Esophagus (tissue), 2 donors: ENCODE results near the gene LBR. TPM values are rescaled to one million over a fixed set of nuclear protein-coding genes. Genes with fewer than 3 reads are reported as not detected.
A peak's percentile ranks its signal among the peaks of the same experiment; 100 is the strongest.

ENCODE experiments used
- H3K27ac ChIP-seq, 2 donors: one replicate each; pipeline ENCODE4 v1.5.1; 2013; ENCODE audit warnings: low read depth in 2 of 2, mild to moderate bottlenecking in 2 of 2, inconsistent platforms in 1 of 2, low read length in 1 of 2, moderate library complexity in 1 of 2
- H3K27me3 ChIP-seq, 2 donors: one replicate each; pipeline ENCODE4 v1.6.1; 2013; ENCODE audit warnings: low read length in 2 of 2, control low read depth in 1 of 2, mild to moderate bottlenecking in 1 of 2; ENCODE audit not compliant: insufficient read depth in 2 of 2, control insufficient read depth in 1 of 2
- H3K36me3 ChIP-seq, 2 donors: one replicate each; pipeline ENCODE4 v1.6.1; 2013; ENCODE audit warnings: low read length in 1 of 2; ENCODE audit not compliant: control insufficient read depth in 2 of 2, insufficient read depth in 2 of 2
- H3K4me1 ChIP-seq, 2 donors: one replicate each; pipeline ENCODE4 v1.6.1; 2013; ENCODE audit warnings: low read length in 1 of 2; ENCODE audit not compliant: control insufficient read depth in 2 of 2, insufficient read depth in 2 of 2
- H3K4me3 ChIP-seq, 2 donors: one replicate each; pipeline ENCODE4 v1.5.1; 2013; ENCODE audit warnings: low read length in 2 of 2, mild to moderate bottlenecking in 2 of 2, low read depth in 1 of 2, moderate library complexity in 1 of 2
- H3K9me3 ChIP-seq, 2 donors: one replicate each; pipeline ENCODE4 v1.6.1; 2013; ENCODE audit warnings: mild to moderate bottlenecking in 2 of 2, low read depth in 1 of 2, low read length in 1 of 2, moderate library complexity in 1 of 2; ENCODE audit not compliant: control insufficient read depth in 2 of 2, insufficient read depth in 1 of 2
- WGBS, 2 donors: extraction: QIAGEN DNeasy Blood & Tissue Kit; methylation state at CpG; one replicate each; pipeline ENCODE4 v1.1.7; 2013; 5-methylcytosine and 5-hydroxymethylcytosine counted together
- polyA plus RNA-seq, 2 donors: library from polyadenylated mRNA; stranded (reverse); fragments of 200-250 nt; gene quantifications; one replicate each; pipeline ENCODE4 v1.2.3, GENCODE V29; 2013
- donor health status: healthy with polysubstance abuse.
- donor health status: Bipolar disorder and iron deficiency.

Gene LBR
- polyA plus RNA-seq, 2 donors: 18.0 to 21.0 TPM

DNA sequence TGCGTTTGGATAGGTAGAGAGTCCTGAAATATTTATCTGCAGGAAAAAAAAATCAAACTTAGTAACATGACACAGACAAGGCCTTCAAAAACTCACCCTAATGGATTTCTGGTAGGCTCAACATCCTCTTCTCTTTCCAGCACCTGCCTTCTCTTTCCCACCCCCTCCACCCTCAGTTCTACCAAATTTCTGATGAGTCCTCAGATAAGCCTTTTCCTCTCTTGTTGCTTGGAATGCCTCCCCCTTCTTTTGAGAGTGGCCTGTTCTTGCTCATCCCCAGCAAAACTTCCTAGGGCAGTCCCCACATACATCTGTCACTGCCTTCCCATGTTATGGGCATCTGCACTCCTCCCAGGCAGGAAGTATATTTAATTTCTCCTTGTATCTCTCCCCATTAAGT lies 7.6 kb upstream of the LBR start:
- no peak overlapping the region for H3K4me3 ChIP-seq
- no peak overlapping the region for H3K27ac ChIP-seq
- whole genome bisulfite sequencing, 2 donors: 92 to 96% methylated on average over 1 of the region's 1 CpG
- no peaks in the 10 kb centered on the region for H3K27me3 ChIP-seq
- no peaks in the 10 kb centered on the region for H3K36me3 ChIP-seq
- H3K4me1 ChIP-seq: no peaks in the 10 kb centered on the region
- no peaks in the 10 kb centered on the region for H3K9me3 ChIP-seq

DNA sequence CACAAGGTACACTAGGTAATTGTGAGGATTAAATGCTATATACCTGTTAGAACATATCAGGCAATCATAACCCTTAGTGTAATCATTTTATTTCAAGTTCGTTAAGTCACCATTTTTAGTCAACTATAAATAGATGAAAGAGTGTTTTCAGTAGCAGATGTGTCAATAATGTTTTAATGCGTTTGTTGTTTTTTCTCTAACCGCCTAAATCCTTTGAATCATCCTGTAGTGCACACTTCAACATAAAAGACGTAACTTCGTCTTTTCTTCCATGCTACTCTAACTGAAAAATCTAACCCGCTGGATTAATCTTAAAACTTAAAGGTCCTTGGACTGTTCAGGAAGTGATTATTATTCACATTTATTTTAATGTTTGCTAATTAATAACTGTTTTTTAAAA lies 7.2 kb upstream of the LBR start:
- Histone ChIP-seq H3K4me3 (no peak overlapping the region), H3K36me3 (no peaks in the 10 kb centered on the region), H3K9me3 (no peaks in the 10 kb centered on the region), H3K4me1 (no peaks in the 10 kb centered on the region), H3K27ac (no peak overlapping the region), H3K27me3 (no peaks in the 10 kb centered on the region)
- WGBS, 2 donors: 73 to 77% methylated on average over 6 of the region's 6 CpGs

DNA sequence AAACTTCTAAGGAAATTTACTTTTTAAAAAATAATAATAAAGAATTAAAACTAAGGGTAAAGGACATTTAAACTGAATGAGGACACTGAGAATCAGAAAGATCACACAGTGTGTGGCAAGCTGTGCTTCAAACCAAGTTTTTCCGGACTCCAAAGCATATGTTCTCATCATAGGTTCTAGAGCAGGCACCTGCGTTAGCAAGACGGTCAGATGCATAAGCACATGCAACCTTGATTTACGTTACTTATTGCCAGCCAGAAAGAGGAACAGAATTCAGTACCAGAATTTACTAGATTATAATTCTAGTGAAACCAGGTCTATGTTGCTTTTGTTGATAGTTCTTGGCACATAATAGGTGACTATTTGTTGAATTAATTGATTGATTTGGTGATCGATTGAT lies 6.2 kb upstream of the LBR start:
- H3K4me3 ChIP-seq: no peak overlapping the region
- H3K9me3 ChIP-seq: no peaks in the 10 kb centered on the region
- H3K27ac ChIP-seq: no peak overlapping the region
- no peaks in the 10 kb centered on the region for H3K36me3 ChIP-seq
- no peaks in the 10 kb centered on the region for H3K27me3 ChIP-seq
- WGBS, 2 donors: 85 to 87% methylated on average over 5 of the region's 5 CpGs
- H3K4me1 ChIP-seq: no peaks in the 10 kb centered on the region

DNA sequence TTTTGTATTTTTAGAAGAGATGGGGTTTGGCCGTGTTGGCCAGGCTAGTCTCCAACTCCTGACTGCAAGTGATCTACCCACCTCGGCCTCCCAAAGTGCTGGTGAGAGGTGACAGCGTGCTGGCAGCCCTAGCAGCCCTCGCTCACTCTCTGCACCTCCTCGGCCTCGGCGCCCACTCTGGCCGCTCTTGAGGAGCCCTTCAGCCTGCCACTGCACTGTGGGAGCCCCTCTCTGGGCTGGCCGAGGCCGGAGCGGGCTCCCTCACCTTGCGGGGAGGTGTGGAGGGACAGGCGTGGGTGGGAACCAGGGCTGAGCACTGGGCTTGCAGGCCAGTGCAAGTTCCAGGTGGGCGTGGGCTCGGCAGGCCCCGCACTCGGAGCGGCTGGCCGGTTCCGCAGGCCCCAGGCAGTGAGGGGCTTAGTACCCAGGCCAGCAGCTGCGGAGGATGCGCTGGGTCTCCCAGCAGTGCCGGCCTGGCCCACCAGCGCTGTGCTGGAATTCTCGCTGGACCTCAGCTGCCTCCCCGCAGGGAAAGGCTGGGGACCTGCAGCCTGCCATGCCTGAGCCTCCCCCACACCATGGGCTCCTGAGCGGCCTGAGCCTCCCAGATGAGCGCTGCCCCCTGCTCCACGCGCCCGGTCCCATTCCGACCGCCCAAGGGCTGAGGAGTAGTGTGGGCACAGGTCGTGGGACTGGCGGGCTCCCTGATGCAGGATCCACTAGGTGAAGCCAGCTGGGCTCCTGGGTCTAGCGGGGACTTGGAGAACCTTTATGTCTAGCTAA lies 3.4 kb upstream of the LBR start:
- H3K27ac ChIP-seq: no peak overlapping the region
- WGBS, 2 donors: 94% methylated on average over 34 to 36 of the region's 36 CpGs
- no peaks in the 10 kb centered on the region for H3K36me3 ChIP-seq
- no peaks in the 10 kb centered on the region for H3K9me3 ChIP-seq
- no peak overlapping the region for H3K4me3 ChIP-seq
- H3K27me3 ChIP-seq: no peaks in the 10 kb centered on the region
- peaks cover 0 to 2% of the 10 kb centered on the region in 2 donors for H3K4me1 ChIP-seq

DNA sequence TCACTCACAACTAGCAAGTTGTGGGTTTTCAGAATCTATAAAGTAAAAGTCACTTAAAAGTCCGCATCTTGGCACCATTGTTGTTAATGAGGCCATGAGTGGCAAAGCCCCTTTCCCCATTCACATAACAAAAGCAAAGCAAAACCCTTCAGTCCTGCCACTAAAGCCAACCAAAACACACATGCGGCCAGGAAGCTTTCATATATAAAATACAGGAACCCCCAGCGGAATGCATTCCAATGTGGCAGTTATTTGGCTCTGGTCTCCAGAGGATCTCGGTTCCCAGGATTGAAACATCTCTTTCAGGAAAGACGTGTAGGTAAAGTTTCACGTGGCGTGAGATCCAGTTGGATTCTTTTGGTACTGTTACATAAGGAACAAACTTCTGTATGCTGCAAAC lies 2.5 kb upstream of the LBR start:
- Histone ChIP-seq H3K27me3 (no peaks in the 10 kb centered on the region), H3K4me3 (no peak overlapping the region), H3K36me3 (no peaks in the 10 kb centered on the region), H3K27ac (no peak overlapping the region), H3K4me1 (peaks cover 0 to 4% of the 10 kb centered on the region in 2 donors), H3K9me3 (no peaks in the 10 kb centered on the region)
- WGBS, 2 donors: 79 to 84% methylated on average over 7 of the region's 7 CpGs

DNA sequence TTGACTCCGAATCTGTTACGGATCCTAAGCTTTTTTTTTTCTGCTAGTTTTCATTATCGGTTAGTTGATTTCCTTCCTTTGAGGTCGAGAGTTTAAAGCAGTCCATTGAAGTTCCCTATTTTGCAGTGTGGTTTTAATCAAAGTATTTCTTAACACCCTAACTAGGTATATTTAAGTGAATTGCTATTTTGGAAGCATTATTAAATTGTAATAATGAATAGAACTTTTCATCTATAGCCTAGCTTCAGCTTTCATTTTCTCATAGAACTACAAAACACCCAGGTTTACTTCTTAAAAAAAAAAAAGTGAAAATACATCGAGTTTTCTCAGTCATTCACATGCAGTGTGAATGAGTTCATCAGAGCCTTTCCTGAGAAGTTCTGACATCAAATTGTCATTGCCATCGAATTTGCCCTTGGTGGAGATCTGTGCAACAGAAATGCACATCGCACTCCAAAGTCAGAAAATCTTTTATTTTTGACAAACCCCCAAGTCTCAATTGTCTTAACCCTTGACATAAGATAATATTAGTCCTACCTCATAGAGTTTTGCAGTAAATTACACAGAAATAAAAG lies 1.1 kb upstream of the LBR start:
- Histone ChIP-seq H3K9me3 (no peaks in the 10 kb centered on the region), H3K27me3 (no peaks in the 10 kb centered on the region), H3K27ac (peak overlapping the region; percentile 98 to 99), H3K36me3 (no peaks in the 10 kb centered on the region), H3K4me1 (peaks cover 4 to 5% of the 10 kb centered on the region in 2 donors), H3K4me3 (peak overlapping the region; percentile 90 to 98)
- WGBS, 2 donors: 17 to 19% methylated on average over 7 of the region's 7 CpGs

DNA sequence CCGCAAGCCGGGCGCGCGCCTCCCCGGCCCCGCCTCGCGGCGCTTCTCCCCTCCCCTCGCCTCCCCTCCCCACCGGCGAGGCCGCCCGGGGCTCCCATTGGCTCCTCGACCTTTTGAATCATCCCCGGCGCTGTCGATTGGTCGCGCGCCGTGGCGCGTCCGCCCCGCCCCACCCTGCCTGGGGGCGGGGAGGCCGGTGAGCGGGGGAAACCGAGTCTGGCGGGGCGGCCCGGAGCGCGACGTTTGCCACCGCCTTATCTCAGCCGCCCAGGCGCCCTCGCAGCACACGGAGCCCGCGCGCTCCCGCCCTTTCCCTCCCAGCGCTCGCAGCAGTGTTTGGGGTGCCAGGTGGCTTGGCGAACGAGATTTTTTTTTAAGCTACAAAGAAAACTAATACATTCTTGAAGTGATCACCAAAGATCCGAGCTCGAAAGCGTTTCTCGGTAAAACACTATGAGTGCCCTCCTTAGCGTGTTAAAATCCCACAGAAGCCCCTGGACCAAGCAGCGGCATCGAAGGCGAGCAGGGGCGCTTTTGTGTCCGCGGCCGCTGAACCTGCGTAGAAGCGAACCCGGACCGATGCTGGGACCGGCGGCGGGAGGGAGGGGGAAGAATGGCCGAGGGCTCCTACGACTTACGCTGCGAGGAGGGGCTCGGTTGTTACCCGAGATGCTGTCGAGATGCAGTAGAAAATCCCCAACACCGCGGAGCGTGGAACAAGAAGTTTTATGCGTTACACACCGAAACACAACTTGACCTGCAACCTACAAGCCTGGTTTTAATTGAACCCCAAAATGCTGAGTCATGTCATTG lies 436 bp upstream of the LBR start:
- WGBS, 2 donors: 0 to 1% methylated on average over 66 to 81 of the region's 81 CpGs
- Histone ChIP-seq H3K27me3 (no peaks in the 10 kb centered on the region), H3K4me1 (peaks cover 4 to 5% of the 10 kb centered on the region in 2 donors), H3K9me3 (no peaks in the 10 kb centered on the region), H3K27ac (peak overlapping the region; percentile 98 to 99), H3K4me3 (peak overlapping the region; percentile 90 to 98), H3K36me3 (no peaks in the 10 kb centered on the region)

DNA sequence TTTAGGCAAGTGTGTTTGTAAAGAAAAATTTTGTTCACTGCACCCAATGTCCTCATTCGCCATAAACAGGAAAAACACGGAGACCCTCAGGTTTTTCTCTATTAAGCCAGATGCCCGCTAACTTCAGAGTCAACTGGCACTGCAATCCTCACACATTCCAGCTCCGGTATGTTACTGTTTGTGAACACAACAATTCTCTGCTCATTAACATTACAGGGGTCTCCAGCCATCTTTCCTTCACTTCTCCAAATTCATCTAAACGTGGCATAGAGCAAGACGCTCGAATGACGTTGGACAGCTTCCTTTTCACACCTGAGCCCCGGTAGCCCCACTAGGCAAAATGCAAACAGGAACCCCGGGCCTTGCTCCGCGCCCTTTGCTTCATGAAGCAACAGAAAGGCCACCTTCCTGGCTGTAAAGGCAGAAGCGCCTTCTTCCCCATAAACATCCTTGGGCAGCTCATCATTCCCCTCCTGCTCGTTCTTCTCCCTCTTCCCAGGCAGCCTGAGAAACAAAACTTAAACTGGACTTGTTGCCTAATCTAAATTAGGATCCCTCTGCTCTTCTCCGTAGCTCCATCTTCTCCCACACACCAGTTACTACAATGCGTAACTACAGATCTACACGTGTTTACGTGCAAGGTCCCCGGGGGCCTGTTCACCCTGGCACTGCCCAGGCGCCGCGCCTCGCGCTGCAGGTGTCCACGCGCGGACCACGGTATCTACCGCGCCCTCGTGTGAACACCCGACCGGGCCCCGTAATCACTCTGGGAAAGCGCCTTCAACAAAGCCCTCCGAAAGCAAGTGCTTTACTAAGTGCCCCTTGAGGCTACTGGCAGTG lies 1.2 kb downstream of the LBR start:
- Histone ChIP-seq H3K27ac (peak overlapping the region; percentile 98 to 99), H3K4me3 (peak overlapping the region; percentile 90 to 98), H3K36me3 (no peaks in the 10 kb centered on the region), H3K4me1 (peaks cover 4 to 5% of the 10 kb centered on the region in 2 donors), H3K9me3 (no peaks in the 10 kb centered on the region), H3K27me3 (no peaks in the 10 kb centered on the region)
- 5 to 7% methylated on average over 36 of the region's 36 CpGs for WGBS, 2 donors

DNA sequence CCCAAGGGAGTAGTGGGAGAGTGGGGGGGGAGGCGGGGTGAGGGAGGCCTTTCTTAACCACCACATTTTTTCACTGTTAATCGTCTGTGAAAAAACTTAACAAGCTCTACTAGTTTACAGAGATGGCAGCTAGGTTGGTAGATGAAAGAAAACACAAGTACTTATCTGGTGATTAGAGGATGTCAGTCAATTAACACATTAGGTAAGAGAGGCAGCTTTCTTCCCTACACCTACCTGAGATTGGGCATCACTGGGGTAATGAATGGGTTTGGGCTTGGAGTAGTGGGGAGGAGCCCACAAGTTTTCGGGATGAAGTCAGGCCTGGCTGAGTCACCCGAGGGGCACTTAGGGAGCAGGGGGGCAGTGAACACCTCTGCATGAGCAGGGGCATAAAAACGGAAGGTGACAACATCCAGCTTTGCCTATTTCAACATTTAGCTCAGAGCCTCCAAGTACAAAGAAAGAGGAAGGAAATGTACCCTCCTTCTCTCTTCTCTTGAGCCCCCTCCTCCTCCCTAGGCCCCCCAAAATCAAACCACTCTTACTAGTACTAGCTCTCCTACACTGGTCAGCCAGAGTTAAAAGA lies 2.5 kb downstream of the LBR start:
- H3K4me1 ChIP-seq: peaks cover 4 to 5% of the 10 kb centered on the region in 2 donors

More for the DNA sequence above, 2.5 kb downstream of the LBR start:
- H3K27ac ChIP-seq: peak overlapping the region in 1 of 2 donors; percentile 3
- H3K36me3 ChIP-seq: no peaks in the 10 kb centered on the region
- peak overlapping the region in 1 of 2 donors; percentile 98 for H3K4me3 ChIP-seq
- 42 to 43% methylated on average over 5 of the region's 5 CpGs for WGBS, 2 donors
- no peaks in the 10 kb centered on the region for H3K9me3 ChIP-seq
- H3K27me3 ChIP-seq: no peaks in the 10 kb centered on the region
